ENCODE measurements around the gene SLC39A10. TPM values are rescaled to one million over a fixed set of nuclear protein-coding genes. Genes with fewer than 3 reads are reported as not detected.

The SLC39A10 gene
- total RNA-seq, 1 experiment from 2014 or later = 112 TPM

GRCh38 chr2:195730912-195731311 is 73.9 kb downstream of the SLC39A10 start:
- H3K4me3 ChIP-seq (ENCODE audit: low read length) = no peak overlapping the region
- H3K4me1 ChIP-seq (ENCODE audit: low read length) = no peaks in the 10 kb centered on the region
- H3K36me3 ChIP-seq (ENCODE audit: insufficient read depth, low read length) = peaks cover 10% of the 10 kb centered on the region; the same call in 1 of the 2 replicates
- H3K27me3 ChIP-seq (ENCODE audit: low read length) = no peaks in the 10 kb centered on the region
- H3K79me2 ChIP-seq (ENCODE audit: low read length) = no peaks in the 10 kb centered on the region
- no peaks in the 10 kb centered on the region for H4K20me1 ChIP-seq (ENCODE audit: insufficient read depth, low read depth, low read length)
- DNase-seq = no peak
- H2AFZ ChIP-seq (ENCODE audit: low read length) = no peak overlapping the region
- no peaks in the 10 kb centered on the region for H3K9me3 ChIP-seq (ENCODE audit: low read length)
- no peaks in the 10 kb centered on the region for H3K9me2 ChIP-seq (replicated peaks; ENCODE audit: insufficient read depth, low read length)
- no peak overlapping the region for H3K9ac ChIP-seq (ENCODE audit: low read length)
- H3K4me2 ChIP-seq (ENCODE audit: low read depth, low read length, poor library complexity, severe bottlenecking) = no peak overlapping the region
- no peak overlapping the region for H3K27ac ChIP-seq (ENCODE audit: low read length)

- peaks cover 10% of the 10 kb centered on the region; the same call in 1 of the 2 replicates for H3K36me3 ChIP-seq (ENCODE audit: insufficient read depth, low read length)
- H3K4me1 ChIP-seq (ENCODE audit: low read length) = no peaks in the 10 kb centered on the region
- no peaks in the 10 kb centered on the region for H3K79me2 ChIP-seq (ENCODE audit: low read length)
- H3K4me2 ChIP-seq (ENCODE audit: low read depth, low read length, poor library complexity, severe bottlenecking) = no peak overlapping the region
- H3K9me3 ChIP-seq (ENCODE audit: low read length) = no peaks in the 10 kb centered on the region
- H4K20me1 ChIP-seq (ENCODE audit: insufficient read depth, low read depth, low read length) = no peaks in the 10 kb centered on the region
- no peak overlapping the region for H3K27ac ChIP-seq (ENCODE audit: low read length)
- no peaks in the 10 kb centered on the region for H3K9me2 ChIP-seq (replicated peaks; ENCODE audit: insufficient read depth, low read length)
- H3K9ac ChIP-seq (ENCODE audit: low read length) = no peak overlapping the region
- no peak overlapping the region for H3K4me3 ChIP-seq (ENCODE audit: low read length)
- DNase-seq = no peak
- no peaks in the 10 kb centered on the region for H3K27me3 ChIP-seq (ENCODE audit: low read length)
- no peak overlapping the region for H2AFZ ChIP-seq (ENCODE audit: low read length)
Observed at GRCh38 chr2:195732574-195732973, 75.5 kb downstream of the SLC39A10 start.

- Histone ChIP-seq H3K27ac (ENCODE audit: low read length) (no peak overlapping the region), H3K36me3 (ENCODE audit: insufficient read depth, low read length) (0 out of 2 replicates have a peak, but pooled peaks cover 10% of the 10 kb centered on the region), H4K20me1 (ENCODE audit: insufficient read depth, low read depth, low read length) (no peaks in the 10 kb centered on the region), H3K4me1 (ENCODE audit: low read length) (no peaks in the 10 kb centered on the region), H3K79me2 (ENCODE audit: low read length) (no peaks in the 10 kb centered on the region), H3K27me3 (ENCODE audit: low read length) (no peaks in the 10 kb centered on the region), H3K4me2 (ENCODE audit: low read depth, low read length, poor library complexity, severe bottlenecking) (no peak overlapping the region), H3K9me2 (replicated peaks; ENCODE audit: insufficient read depth, low read length) (no peaks in the 10 kb centered on the region), H3K4me3 (ENCODE audit: low read length) (no peak overlapping the region), H2AFZ (ENCODE audit: low read length) (no peak overlapping the region), H3K9me3 (ENCODE audit: low read length) (no peaks in the 10 kb centered on the region), H3K9ac (ENCODE audit: low read length) (no peak overlapping the region)
- no peak for DNase-seq
Observed at GRCh38 chr2:195733831-195734230, 76.8 kb downstream of the SLC39A10 start.

- Histone ChIP-seq H3K9ac (ENCODE audit: low read length) (no peak overlapping the region), H4K20me1 (ENCODE audit: insufficient read depth, low read depth, low read length) (no peaks in the 10 kb centered on the region), H3K36me3 (ENCODE audit: insufficient read depth, low read length) (0 out of 2 replicates have a peak, but pooled peaks cover 10% of the 10 kb centered on the region), H3K79me2 (ENCODE audit: low read length) (no peaks in the 10 kb centered on the region), H3K4me3 (ENCODE audit: low read length) (no peak overlapping the region), H3K4me2 (ENCODE audit: low read depth, low read length, poor library complexity, severe bottlenecking) (no peak overlapping the region), H3K9me2 (replicated peaks; ENCODE audit: insufficient read depth, low read length) (no peaks in the 10 kb centered on the region), H3K27me3 (ENCODE audit: low read length) (no peaks in the 10 kb centered on the region), H3K9me3 (ENCODE audit: low read length) (no peaks in the 10 kb centered on the region), H3K4me1 (ENCODE audit: low read length) (no peaks in the 10 kb centered on the region), H3K27ac (ENCODE audit: low read length) (no peak overlapping the region), H2AFZ (ENCODE audit: low read length) (no peak overlapping the region)
- DNase-seq = no peak
Observed at GRCh38 chr2:195734395-195734794, 77.4 kb downstream of the SLC39A10 start.

GRCh38 chr2:195734931-195735330 is 77.9 kb downstream of the SLC39A10 start:
- Histone ChIP-seq H3K9ac (ENCODE audit: low read length) (no peak overlapping the region), H3K36me3 (ENCODE audit: insufficient read depth, low read length) (peaks cover 13% of the 10 kb centered on the region; the same call in 1 of the 2 replicates), H3K27ac (ENCODE audit: low read length) (no peak overlapping the region), H3K79me2 (ENCODE audit: low read length) (no peaks in the 10 kb centered on the region), H3K4me3 (ENCODE audit: low read length) (no peak overlapping the region), H3K27me3 (ENCODE audit: low read length) (no peaks in the 10 kb centered on the region), H4K20me1 (ENCODE audit: insufficient read depth, low read depth, low read length) (no peaks in the 10 kb centered on the region), H2AFZ (ENCODE audit: low read length) (no peak overlapping the region), H3K4me1 (ENCODE audit: low read length) (no peaks in the 10 kb centered on the region), H3K9me3 (ENCODE audit: low read length) (no peaks in the 10 kb centered on the region), H3K4me2 (ENCODE audit: low read depth, low read length, poor library complexity, severe bottlenecking) (no peak overlapping the region), H3K9me2 (replicated peaks; ENCODE audit: insufficient read depth, low read length) (no peaks in the 10 kb centered on the region)
- DNase-seq = no peak

GRCh38 chr2:195735347-195735746 is 78.3 kb downstream of the SLC39A10 start:
- Histone ChIP-seq H3K9me2 (replicated peaks; ENCODE audit: insufficient read depth, low read length) (no peaks in the 10 kb centered on the region), H3K27me3 (ENCODE audit: low read length) (no peaks in the 10 kb centered on the region), H3K9me3 (ENCODE audit: low read length) (no peaks in the 10 kb centered on the region), H3K36me3 (ENCODE audit: insufficient read depth, low read length) (peaks cover 13% of the 10 kb centered on the region; the same call in 1 of the 2 replicates), H3K4me3 (ENCODE audit: low read length) (no peak overlapping the region), H3K9ac (ENCODE audit: low read length) (no peak overlapping the region), H4K20me1 (ENCODE audit: insufficient read depth, low read depth, low read length) (no peaks in the 10 kb centered on the region), H3K4me2 (ENCODE audit: low read depth, low read length, poor library complexity, severe bottlenecking) (no peak overlapping the region), H3K27ac (ENCODE audit: low read length) (no peak overlapping the region), H2AFZ (ENCODE audit: low read length) (no peak overlapping the region), H3K79me2 (ENCODE audit: low read length) (no peaks in the 10 kb centered on the region), H3K4me1 (ENCODE audit: low read length) (no peaks in the 10 kb centered on the region)
- DNase-seq = no peak

GRCh38 chr2:195737511-195738325 is 80.7 kb downstream of the SLC39A10 start:
- Histone ChIP-seq H3K36me3 (ENCODE audit: insufficient read depth, low read length) (peaks cover 8% of the 10 kb centered on the region; the same call in 1 of the 2 replicates), H3K9ac (ENCODE audit: low read length) (no peak overlapping the region), H3K27ac (ENCODE audit: low read length) (no peak overlapping the region), H4K20me1 (ENCODE audit: insufficient read depth, low read depth, low read length) (no peaks in the 10 kb centered on the region), H3K27me3 (ENCODE audit: low read length) (no peaks in the 10 kb centered on the region), H3K9me2 (replicated peaks; ENCODE audit: insufficient read depth, low read length) (no peaks in the 10 kb centered on the region), H3K4me2 (ENCODE audit: low read depth, low read length, poor library complexity, severe bottlenecking) (no peak overlapping the region), H2AFZ (ENCODE audit: low read length) (no peak overlapping the region), H3K9me3 (ENCODE audit: low read length) (no peaks in the 10 kb centered on the region), H3K4me1 (ENCODE audit: low read length) (no peaks in the 10 kb centered on the region), H3K79me2 (ENCODE audit: low read length) (no peaks in the 10 kb centered on the region), H3K4me3 (ENCODE audit: low read length) (no peak overlapping the region)
- DNase-seq = no peak

- DNase-seq = no peak
Observed at GRCh38 chr2:195741191-195741590, 84.2 kb downstream of the SLC39A10 start.

More at GRCh38 chr2:195741191-195741590, 84.2 kb downstream of the SLC39A10 start:
- no peak overlapping the region for H3K4me3 ChIP-seq (ENCODE audit: low read length)
- no peaks in the 10 kb centered on the region for H3K27me3 ChIP-seq (ENCODE audit: low read length)
- H3K27ac ChIP-seq (ENCODE audit: low read length) = no peak overlapping the region
- H3K36me3 ChIP-seq (ENCODE audit: insufficient read depth, low read length) = peaks cover 3% of the 10 kb centered on the region; the same call in 1 of the 2 replicates
- H3K9me3 ChIP-seq (ENCODE audit: low read length) = no peaks in the 10 kb centered on the region
- H3K79me2 ChIP-seq (ENCODE audit: low read length) = no peaks in the 10 kb centered on the region
- H2AFZ ChIP-seq (ENCODE audit: low read length) = no peak overlapping the region
- no peak overlapping the region for H3K4me2 ChIP-seq (ENCODE audit: low read depth, low read length, poor library complexity, severe bottlenecking)
- no peaks in the 10 kb centered on the region for H4K20me1 ChIP-seq (ENCODE audit: insufficient read depth, low read depth, low read length)
- H3K9ac ChIP-seq (ENCODE audit: low read length) = no peak overlapping the region
- no peaks in the 10 kb centered on the region for H3K9me2 ChIP-seq (replicated peaks; ENCODE audit: insufficient read depth, low read length)
- no peaks in the 10 kb centered on the region for H3K4me1 ChIP-seq (ENCODE audit: low read length)
